CD4-positive, alpha-beta T cell treated with Interleukin-1 beta for 1 hour (primary cell): ENCODE results near the gene GORASP1.
A peak's percentile ranks its signal among the peaks of the same experiment; 100 is the strongest.

Source experiments
- DNase-seq, 2 donors: peaks; one replicate each; pipeline ENCODE4 v3.0.0-alpha.2; 2020 to 2022

GORASP1 gene

GRCh38 chr3:39124876-39125840 is 17.7 kb upstream of the GORASP1 start:
- DNase-seq = no peak

GRCh38 chr3:39122813-39123212 is 15.4 kb upstream of the GORASP1 start:
- DNase-seq = no peak

- DNase-seq = no peak
Observed at GRCh38 chr3:39121621-39122020, 14.2 kb upstream of the GORASP1 start.

DNA sequence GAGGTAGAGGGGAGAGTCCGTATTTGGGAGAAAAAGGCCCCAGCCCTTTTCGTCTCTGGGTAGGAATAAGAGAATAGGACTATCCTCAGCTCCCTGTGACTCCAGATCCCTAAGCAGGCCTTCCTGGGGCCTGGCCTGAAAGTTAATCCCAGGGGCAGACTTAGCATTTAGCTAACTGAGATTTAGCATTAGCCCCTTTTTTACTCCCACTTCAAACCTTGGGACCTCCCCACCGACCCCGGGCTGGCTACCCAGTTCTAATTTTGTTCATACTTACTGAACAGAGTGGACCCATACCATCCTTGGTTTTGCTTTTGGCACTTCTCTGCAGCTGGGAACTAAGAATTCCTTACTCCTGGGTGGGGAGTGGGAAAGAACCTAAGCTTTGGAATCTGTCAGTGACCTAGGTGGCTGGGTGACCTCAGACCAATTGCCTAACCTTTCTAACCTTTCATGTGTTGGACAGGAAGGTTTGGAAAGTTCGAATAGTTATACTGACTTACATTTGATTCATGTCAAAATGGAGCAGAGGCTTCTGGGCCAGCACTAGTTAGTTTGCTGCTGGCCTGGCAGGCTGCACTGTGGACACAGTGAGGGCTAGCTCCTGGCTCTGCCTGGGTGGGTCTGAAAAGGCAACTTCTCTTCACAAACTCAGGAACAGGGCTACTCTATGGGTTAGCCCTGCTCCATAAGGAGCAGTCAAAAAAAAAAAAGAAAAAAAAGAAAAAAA is 11.7 kb upstream of the GORASP1 start:
- no peak for DNase-seq

DNA sequence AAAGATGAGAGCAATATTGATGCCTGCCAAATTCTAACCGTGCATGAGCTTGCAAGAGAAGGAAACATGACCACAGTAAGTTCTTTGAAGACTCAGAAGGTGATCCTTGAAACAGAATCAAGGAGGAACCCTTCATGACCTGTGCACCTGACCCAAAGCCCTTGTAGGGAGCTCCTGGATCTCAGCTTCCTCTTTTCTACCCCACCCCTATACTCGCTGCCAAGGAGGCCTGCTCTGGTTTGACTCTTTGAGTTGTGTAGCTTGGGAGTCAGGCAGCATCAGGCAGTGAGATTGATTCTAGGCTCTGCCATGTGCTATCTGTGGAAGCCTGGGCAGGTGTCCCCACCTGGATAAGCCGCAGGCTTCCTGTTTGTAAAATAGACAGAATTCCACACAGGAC is 10.7 kb upstream of the GORASP1 start:
- DNase-seq = no peak

- DNase-seq = no peak
Observed at GRCh38 chr3:39115870-39116269, 8.4 kb upstream of the GORASP1 start.

DNA sequence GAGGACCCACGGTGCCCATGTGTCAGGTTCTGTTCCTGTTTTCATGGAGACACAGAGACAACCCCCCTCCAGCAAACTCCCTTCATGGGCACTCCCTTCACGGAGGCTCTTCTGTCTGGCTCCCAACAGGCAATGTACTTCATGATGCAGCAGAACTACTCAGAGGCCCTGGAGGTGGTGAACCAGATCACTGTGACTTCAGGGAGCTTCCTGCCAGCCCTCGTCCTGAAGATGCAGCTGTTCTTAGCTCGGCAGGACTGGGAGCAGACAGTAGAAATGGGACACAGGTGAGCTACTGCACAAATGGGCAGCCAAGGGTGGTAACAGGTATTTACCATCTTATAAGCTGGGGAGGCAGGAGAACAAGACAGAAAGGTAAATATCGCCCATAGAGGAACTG is 7.0 kb upstream of the GORASP1 start:
- DNase-seq = no peak

GRCh38 chr3:39113291-39113690 is 5.9 kb upstream of the GORASP1 start:
- no peak for DNase-seq

DNA sequence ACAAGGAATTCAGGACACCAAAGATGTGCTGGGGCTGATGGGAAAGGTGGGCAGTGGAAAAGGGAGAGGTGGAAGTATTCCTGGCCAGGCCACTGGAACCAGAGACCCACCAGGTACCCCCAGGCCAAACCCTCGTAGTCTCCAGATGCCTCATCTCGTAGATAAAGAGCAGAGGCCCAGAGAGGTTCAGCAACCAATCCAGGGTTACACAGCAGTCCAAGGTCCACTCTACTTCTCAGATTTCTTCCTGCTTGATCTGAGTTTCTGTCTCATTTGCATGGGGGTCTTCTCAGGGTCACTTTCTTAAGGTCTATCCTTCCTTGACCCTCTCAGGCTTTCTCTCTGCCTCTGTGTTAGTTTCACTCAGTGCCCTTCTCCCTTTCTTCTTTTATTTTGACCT is 5.1 kb upstream of the GORASP1 start:
- no peak for DNase-seq

GRCh38 chr3:39112113-39112512 is 4.7 kb upstream of the GORASP1 start:
- no peak for DNase-seq

DNA sequence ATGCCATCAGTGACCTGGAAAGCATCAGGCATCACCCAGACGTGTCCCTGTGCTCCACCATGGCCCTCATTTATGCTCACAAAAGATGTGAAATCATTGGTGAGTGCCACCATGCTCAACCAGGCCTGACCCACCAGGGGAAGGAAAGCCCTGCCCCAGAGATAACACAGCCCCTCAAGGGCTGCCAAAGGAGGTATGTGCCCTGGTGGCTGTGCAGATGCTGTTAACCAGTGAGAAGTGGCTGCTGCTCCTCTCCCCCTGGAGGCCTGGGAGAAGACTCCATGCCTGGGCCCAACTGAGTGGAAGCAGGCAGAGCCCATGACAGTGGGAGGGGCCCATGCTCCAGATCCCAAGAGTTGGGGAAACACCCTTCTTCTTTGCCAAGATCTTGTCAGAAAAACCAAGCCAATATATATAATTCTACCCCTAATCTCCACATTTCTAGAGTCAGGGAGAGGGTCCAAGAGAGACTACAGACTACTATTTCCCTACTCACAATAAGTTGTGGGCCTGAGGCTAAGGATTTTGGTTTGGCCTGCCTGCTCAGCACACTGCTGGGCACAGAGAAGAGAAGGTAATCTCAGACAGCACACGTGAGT is 2.7 kb upstream of the GORASP1 start:
- DNase-seq = no peak

DNA sequence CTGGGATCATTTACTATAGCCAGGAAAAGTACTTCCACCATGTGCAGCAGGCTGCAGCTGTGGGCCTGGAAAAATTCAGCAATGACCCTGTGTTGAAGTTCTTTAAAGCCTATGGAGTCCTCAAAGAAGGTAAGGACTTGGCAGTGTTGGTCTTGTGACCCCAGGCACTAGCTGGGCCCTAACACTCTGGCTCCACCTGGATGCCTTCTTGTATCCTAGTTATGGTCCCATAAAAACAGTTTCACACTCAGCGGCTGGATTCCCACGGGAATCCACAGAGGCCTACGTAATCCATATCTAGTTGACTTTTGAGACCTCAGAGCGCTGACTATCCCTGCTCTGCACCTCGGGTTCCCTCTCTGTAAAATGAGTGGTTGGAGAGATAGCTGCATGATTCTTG is 1.7 kb upstream of the GORASP1 start:
- no peak for DNase-seq

GRCh38 chr3:39108200-39108710 is 828 bp upstream of the GORASP1 start:
- peak; percentile 52 to 53 for DNase-seq

GRCh38 chr3:39106851-39107387 is 508 bp downstream of the GORASP1 start:
- no peak for DNase-seq

DNA sequence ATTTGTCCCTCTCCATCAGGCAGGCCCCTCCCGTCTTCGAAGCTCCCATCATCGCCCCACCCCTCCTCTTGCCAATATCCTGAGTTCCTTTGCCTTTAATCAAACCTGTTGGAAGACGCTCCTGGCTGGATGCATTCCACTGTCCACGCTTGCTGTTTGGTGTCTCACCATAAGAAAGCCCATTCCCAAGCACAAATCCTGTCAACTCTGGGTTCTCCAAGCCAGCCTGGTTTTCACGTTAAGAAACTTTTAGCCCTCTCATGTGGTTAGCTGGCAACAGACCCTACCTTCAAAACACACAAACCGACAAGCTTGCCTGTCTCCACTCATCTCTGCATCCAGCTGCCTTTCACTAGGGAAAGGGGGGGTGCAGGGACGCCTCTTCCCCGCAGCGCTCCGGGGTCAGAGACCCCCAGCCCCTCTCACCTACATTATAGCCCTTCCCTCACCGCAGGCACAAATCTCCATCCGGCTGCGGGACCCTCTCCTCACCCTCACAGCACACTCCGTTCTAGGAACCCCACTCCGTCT is 1.1 kb downstream of the GORASP1 start:
- no peak for DNase-seq

DNA sequence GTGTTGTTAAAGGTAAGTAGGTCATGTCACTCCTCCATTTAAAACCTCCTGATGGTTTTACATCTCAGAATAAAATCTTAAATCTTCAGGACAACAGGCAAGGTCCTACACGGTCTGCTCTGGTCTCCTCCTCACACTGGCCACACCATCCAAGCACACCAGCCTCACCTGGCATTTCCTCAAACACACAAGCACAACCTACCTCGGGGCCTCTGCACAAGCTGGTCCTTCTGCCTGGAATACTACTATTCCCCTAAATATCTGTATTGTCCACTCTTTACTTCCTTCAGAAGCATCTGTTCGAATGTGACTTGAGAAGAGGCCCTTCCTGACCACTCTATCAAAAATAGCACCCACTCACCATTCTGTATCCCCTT is 1.8 kb downstream of the GORASP1 start:
- DNase-seq = no peak

DNA sequence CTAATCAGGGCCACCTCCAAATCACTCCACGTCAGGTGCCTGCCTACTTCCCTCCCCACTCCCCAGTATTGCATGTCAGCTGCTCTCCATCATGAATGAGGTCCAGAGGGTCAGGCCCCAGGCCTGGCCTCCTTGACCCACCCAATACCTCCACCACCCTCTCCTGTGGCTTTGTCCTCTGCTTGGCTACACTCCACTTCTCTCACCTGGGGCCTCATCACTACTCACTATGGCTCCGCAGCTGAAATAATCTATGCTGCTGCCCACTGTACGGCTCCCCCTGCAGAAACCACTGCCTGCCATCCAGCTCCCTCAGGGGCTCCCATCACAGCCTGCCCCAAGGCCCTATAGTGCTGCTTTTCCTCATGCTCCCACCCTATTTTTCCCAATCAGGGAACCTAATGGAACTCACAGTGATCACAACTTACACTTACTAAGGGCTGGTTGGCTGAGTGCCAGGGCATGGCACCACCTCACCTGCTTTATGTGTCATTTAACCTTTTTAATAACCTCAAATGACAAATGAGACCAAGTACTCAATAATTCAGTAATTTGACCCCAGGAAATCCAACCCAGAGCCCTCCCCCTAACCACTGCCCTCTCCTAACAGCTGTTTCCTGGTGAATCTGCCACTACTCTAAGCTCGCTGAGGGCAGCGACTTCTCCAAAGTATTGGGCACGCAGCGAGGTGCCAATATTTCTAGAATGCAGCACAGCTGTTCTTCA is 2.3 kb downstream of the GORASP1 start:
- DNase-seq = no peak

- DNase-seq = no peak
Observed at GRCh38 chr3:39103791-39104552, 3.5 kb downstream of the GORASP1 start.

GRCh38 chr3:39103324-39103693 is 4.1 kb downstream of the GORASP1 start:
- no peak for DNase-seq

DNA sequence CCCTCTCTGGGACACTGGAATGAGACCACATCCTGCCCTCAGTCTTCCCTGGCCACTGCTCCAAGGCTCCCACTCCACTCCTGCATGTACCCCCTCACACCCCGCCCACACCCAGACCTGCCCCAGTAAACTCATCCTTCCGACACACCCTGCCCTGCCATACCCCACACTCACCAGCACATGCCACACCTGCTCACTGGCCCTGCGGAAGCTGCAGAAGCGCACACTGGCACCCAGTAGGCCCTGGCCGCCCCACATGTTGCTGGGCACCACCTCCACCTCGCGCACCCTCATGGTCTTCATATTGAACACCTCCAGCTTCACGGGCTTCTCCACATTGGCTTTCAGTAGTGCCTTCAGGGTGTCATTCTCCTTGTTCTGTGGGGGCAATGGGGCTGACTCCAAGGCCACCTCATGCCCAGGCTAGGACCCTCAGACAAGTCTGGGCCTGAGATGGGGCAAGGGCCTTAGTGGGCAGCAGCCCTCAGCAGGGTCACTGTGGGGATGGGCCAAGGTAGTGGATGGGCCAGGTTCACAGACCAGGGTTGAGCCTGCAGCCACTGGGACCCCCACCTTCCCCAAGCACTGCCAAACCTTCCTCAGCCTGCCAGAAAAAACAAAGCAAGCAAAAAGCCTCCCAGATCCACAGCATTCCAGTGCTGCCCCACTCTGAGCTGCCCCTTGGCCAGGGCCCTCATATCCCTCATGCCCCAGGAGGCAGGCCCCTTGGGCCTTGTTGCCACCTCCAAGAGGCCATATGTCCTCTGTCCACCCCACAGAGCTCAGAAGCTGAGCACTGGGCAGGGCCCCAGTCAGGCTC is 4.7 kb downstream of the GORASP1 start:
- no peak for DNase-seq
